Neural progenitor cell (in vitro differentiated cells): ENCODE results near the gene FBLIM1. TPM values are rescaled to one million over a fixed set of nuclear protein-coding genes. Genes with fewer than 3 reads are reported as not detected.

Experiments used
- DNase-seq: peaks from one replicate; pipeline ENCODE4 v3.0.0-alpha.2; 2016; ENCODE audit warnings: low spot score
- H2AFZ ChIP-seq: fragments of 200-600 bp; sonication (generic); replicated peaks from 2 replicates; pipeline ENCODE4 v1.6.1; 2016; ENCODE audit warnings: antibody characterized with exemption
- H3F3A ChIP-seq: fragments of 200-600 bp; sonication (generic); 2 replicates; pipeline ENCODE4 v1.6.1; 2016; ENCODE audit warnings: antibody characterized with exemption, low read depth
- H3K27ac ChIP-seq: fragments of 200-600 bp; sonication (generic); 2 replicates; pipeline ENCODE4 v1.5.1; 2016; ENCODE audit warnings: mild to moderate bottlenecking
- H3K27me3 ChIP-seq: fragments of 200-600 bp; sonication (generic); 2 replicates; pipeline ENCODE4 v1.6.1; 2016; ENCODE audit warnings: mild to moderate bottlenecking, moderate library complexity
- H3K36me3 ChIP-seq: fragments of 200-600 bp; sonication (generic); 2 replicates; pipeline ENCODE4 v1.5.1; 2016
- H3K4me1 ChIP-seq: fragments of 200-600 bp; sonication (generic); 2 replicates; pipeline ENCODE4 v1.6.1; 2016; ENCODE audit warnings: mixed run types
- H3K4me2 ChIP-seq: fragments of 200-600 bp; sonication (generic); 2 replicates; pipeline ENCODE4 v1.6.1; 2016
- H3K4me3 ChIP-seq: fragments of 200-600 bp; sonication (generic); 2 replicates; pipeline ENCODE4 v1.5.1; 2016
- H3K79me2 ChIP-seq: fragments of 200-600 bp; sonication (generic); 2 replicates; pipeline ENCODE4 v1.6.1; 2016; ENCODE audit warnings: low read depth
- H3K9ac ChIP-seq: fragments of 200-600 bp; sonication (generic); 2 replicates; pipeline ENCODE4 v1.6.1; 2016
- H3K9me3 ChIP-seq: fragments of 200-600 bp; sonication (generic); 2 replicates; pipeline ENCODE4 v1.5.1; 2016; ENCODE audit warnings: low read depth
- H4K20me1 ChIP-seq: fragments of 200-600 bp; sonication (generic); 2 replicates; pipeline ENCODE4 v1.6.1; 2016; ENCODE audit warnings: low read depth
- H3K27ac Mint-ChIP-seq: 3 replicates; pipeline ENCODE4 v1.8.0; 2021; ENCODE audit warnings: mixed read lengths
- H3K27me3 Mint-ChIP-seq: 2 replicates; pipeline ENCODE4 v1.8.0; 2022; ENCODE audit warnings: low read depth, mild to moderate bottlenecking, inconsistent platforms, moderate library complexity, mixed read lengths; ENCODE audit not compliant: insufficient read depth
- H3K36me3 Mint-ChIP-seq: 3 replicates; pipeline ENCODE4 v1.8.0; 2021; ENCODE audit warnings: mixed read lengths
- H3K4me1 Mint-ChIP-seq: 3 replicates; pipeline ENCODE4 v1.8.0; 2021; ENCODE audit warnings: mixed read lengths
- H3K4me3 Mint-ChIP-seq: 3 replicates; pipeline ENCODE4 v1.8.0; 2021; ENCODE audit warnings: mild to moderate bottlenecking, moderate library complexity, mixed read lengths
- H3K9me3 Mint-ChIP-seq: 3 replicates; pipeline ENCODE4 v1.8.0; 2020; ENCODE audit warnings: mixed read lengths
- EZH2 ChIP-seq: fragments of 200-600 bp; sonication (generic); IDR thresholded peaks from 2 replicates; pipeline ENCODE4 v1.6.1; 2017; ENCODE audit warnings: antibody characterized with exemption, mild to moderate bottlenecking, moderate library complexity
- EZH2phosphoT487 ChIP-seq: fragments of 200-600 bp; sonication (generic); IDR thresholded peaks from 2 replicates; pipeline ENCODE4 v1.6.1; 2017; ENCODE audit warnings: antibody characterized with exemption
- total RNA-seq: library from RNA; depleted of rRNA; stranded (reverse); fragments of >200 nt; gene quantifications from 2 replicates; pipeline ENCODE4 v1.2.3, GENCODE V29; 2015; ENCODE audit warnings: low replicate concordance
- TF ChIP-seq, protein P1 (sequence below): fragments of 200-600 bp; sonication (generic); IDR thresholded peaks from 2 replicates; pipeline ENCODE4 v1.5.1; 2017; ENCODE audit warnings: antibody characterized with exemption, mild to moderate bottlenecking

The FBLIM1 gene
- total RNA-seq, 1 donor from 2014 or later = 4.7 TPM

DNA sequence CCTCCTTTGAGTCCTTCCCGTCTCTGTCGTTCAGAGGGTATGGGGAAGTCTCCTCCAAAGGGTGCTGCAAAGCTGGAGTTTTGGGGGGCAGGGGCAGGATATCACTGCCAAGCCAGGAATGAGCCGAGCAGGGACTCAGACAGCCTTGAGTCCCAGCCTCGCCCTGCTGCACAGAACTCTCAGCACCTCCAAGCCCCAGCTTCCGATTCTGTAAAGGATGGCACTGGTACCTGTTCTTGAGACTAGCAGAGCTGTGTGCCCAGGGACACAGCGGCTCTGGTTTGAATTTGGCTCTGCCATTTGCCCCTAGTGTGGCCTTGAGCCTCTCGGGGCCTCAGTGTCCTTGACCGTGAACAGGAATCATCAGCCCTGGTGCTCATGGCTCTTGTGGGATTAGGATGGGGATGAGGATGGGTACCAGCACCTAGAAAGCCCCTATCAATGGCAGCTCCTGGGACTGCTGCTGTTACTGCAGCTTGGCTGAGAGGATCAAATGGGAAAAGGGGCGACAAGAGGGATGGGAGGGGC is 1.5 kb upstream of the FBLIM1 start:
- Histone ChIP-seq H3K4me1 (peaks cover 54% of the 10 kb centered on the region), H3K9ac (no peak overlapping the region), H3K27ac (no peak overlapping the region), H3K36me3 (no peaks in the 10 kb centered on the region), H3K9me3 (no peaks in the 10 kb centered on the region), H4K20me1 (peaks cover 21% of the 10 kb centered on the region), H2AFZ (no peak overlapping the region), H3F3A (peaks cover 61% of the 10 kb centered on the region), H3K4me3 (no peak overlapping the region), H3K4me2 (peak overlapping the region; percentile 99), H3K27me3 (peaks cover 55% of the 10 kb centered on the region), H3K79me2 (no peaks in the 10 kb centered on the region)
- Mint-ChIP-seq H3K4me1 (peaks cover 36% of the 10 kb centered on the region), H3K4me3 (peak overlapping the region; percentile 74), H3K9me3 (no peaks in the 10 kb centered on the region), H3K27ac (no peak overlapping the region), H3K27me3 (peaks cover 20% of the 10 kb centered on the region), H3K36me3 (no peaks in the 10 kb centered on the region)
- TF ChIP-seq EZH2phosphoT487 (no peak), EZH2 (no peak)
- TF ChIP-seq, protein P1, sequence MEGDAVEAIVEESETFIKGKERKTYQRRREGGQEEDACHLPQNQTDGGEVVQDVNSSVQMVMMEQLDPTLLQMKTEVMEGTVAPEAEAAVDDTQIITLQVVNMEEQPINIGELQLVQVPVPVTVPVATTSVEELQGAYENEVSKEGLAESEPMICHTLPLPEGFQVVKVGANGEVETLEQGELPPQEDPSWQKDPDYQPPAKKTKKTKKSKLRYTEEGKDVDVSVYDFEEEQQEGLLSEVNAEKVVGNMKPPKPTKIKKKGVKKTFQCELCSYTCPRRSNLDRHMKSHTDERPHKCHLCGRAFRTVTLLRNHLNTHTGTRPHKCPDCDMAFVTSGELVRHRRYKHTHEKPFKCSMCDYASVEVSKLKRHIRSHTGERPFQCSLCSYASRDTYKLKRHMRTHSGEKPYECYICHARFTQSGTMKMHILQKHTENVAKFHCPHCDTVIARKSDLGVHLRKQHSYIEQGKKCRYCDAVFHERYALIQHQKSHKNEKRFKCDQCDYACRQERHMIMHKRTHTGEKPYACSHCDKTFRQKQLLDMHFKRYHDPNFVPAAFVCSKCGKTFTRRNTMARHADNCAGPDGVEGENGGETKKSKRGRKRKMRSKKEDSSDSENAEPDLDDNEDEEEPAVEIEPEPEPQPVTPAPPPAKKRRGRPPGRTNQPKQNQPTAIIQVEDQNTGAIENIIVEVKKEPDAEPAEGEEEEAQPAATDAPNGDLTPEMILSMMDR = no peak
- DNase-seq = no peak

GRCh38 chr1:15757575-15758342 is 836 bp upstream of the FBLIM1 start:
- Mint-ChIP-seq H3K4me3 (peak overlapping the region; percentile 85), H3K27ac (peak overlapping the region; percentile 46), H3K27me3 (peaks cover 20% of the 10 kb centered on the region), H3K9me3 (no peaks in the 10 kb centered on the region), H3K36me3 (no peaks in the 10 kb centered on the region), H3K4me1 (peaks cover 38% of the 10 kb centered on the region)
- Histone ChIP-seq H3F3A (peaks cover 61% of the 10 kb centered on the region), H4K20me1 (peaks cover 21% of the 10 kb centered on the region), H3K36me3 (no peaks in the 10 kb centered on the region), H3K27me3 (peaks cover 55% of the 10 kb centered on the region), H3K9ac (no peak overlapping the region), H3K4me1 (peaks cover 54% of the 10 kb centered on the region), H3K4me2 (peak overlapping the region; percentile 99), H3K9me3 (no peaks in the 10 kb centered on the region), H2AFZ (peak overlapping the region; percentile 79), H3K4me3 (peak overlapping the region; percentile 89), H3K27ac (no peak overlapping the region), H3K79me2 (no peaks in the 10 kb centered on the region)
- no peak for TF ChIP-seq EZH2phosphoT487
- TF ChIP-seq, protein P1 = no peak
- DNase-seq = peak; percentile 73

- Mint-ChIP-seq H3K4me1 (peaks cover 38% of the 10 kb centered on the region), H3K27ac (no peak overlapping the region), H3K27me3 (peaks cover 21% of the 10 kb centered on the region), H3K9me3 (no peaks in the 10 kb centered on the region), H3K4me3 (peak overlapping the region; percentile 86), H3K36me3 (no peaks in the 10 kb centered on the region)
- Histone ChIP-seq H3K27ac (no peak overlapping the region), H3K4me3 (peak overlapping the region; percentile 89), H4K20me1 (peaks cover 21% of the 10 kb centered on the region), H3K36me3 (no peaks in the 10 kb centered on the region), H3K4me2 (peak overlapping the region; percentile 99), H2AFZ (peak overlapping the region; percentile 79), H3K79me2 (no peaks in the 10 kb centered on the region), H3K4me1 (peaks cover 54% of the 10 kb centered on the region), H3K9me3 (no peaks in the 10 kb centered on the region), H3K27me3 (peaks cover 55% of the 10 kb centered on the region), H3F3A (peaks cover 61% of the 10 kb centered on the region), H3K9ac (no peak overlapping the region)
- TF ChIP-seq, protein P1 = no peak
- peak; percentile 40 for TF ChIP-seq EZH2
- TF ChIP-seq EZH2phosphoT487 = peak; percentile 59
- DNase-seq = peak; percentile 72
Observed at GRCh38 chr1:15758953-15759661, 512 bp downstream of the FBLIM1 start.
